Ishikawa (cell line): Measurements from ENCODE around the gene ARHGEF2.

ENCODE experiments used
- CEBPB ChIP-seq: IDR thresholded peaks from 2 replicates; pipeline ENCODE4 v1.6.1; 2012
- EGR1 ChIP-seq: IDR thresholded peaks from 2 replicates; pipeline ENCODE4 v1.6.1; 2012
- EP300 ChIP-seq: IDR thresholded peaks from 2 replicates; pipeline ENCODE4 v1.6.1; 2012; ENCODE audit warnings: borderline replicate concordance
- MAX ChIP-seq: IDR thresholded peaks from 2 replicates; pipeline ENCODE4 v1.6.1; 2012
- NFIC ChIP-seq: IDR thresholded peaks from 2 replicates; pipeline ENCODE4 v1.6.1; 2012
- RAD21 ChIP-seq: IDR thresholded peaks from 2 replicates; pipeline ENCODE4 v1.6.1; 2012; ENCODE audit warnings: low read depth
- REST ChIP-seq: IDR thresholded peaks from 2 replicates; pipeline ENCODE4 v1.6.1; 2012; ENCODE audit warnings: low read depth, mild to moderate bottlenecking
- TAF1 ChIP-seq: IDR thresholded peaks from 2 replicates; pipeline ENCODE4 v1.6.1; 2012; ENCODE audit warnings: low read depth, mild to moderate bottlenecking
- TCF12 ChIP-seq: IDR thresholded peaks from 2 replicates; pipeline ENCODE4 v1.6.1; 2012; ENCODE audit warnings: low read depth
- TEAD4 ChIP-seq: IDR thresholded peaks from 2 replicates; pipeline ENCODE4 v1.6.1; 2012
- USF1 ChIP-seq: IDR thresholded peaks from 2 replicates; pipeline ENCODE4 v1.6.1; 2012
- YY1 ChIP-seq: IDR thresholded peaks from 2 replicates; pipeline ENCODE4 v1.6.1; 2012; ENCODE audit warnings: low read depth
- ZBTB7A ChIP-seq: IDR thresholded peaks from 2 replicates; pipeline ENCODE4 v1.6.1; 2012; ENCODE audit warnings: low read depth

- TF ChIP-seq YY1 (no peak), EP300 (no peak), MAX (no peak), NFIC (no peak), USF1 (no peak), ZBTB7A (no peak), TAF1 (no peak), CEBPB (no peak), RAD21 (no peak), TCF12 (no peak), TEAD4 (no peak), REST (no peak), EGR1 (no peak)
Measured at GRCh38 chr1:155969377-155969791, 9.0 kb downstream of the ARHGEF2 start.
